HL-60/S4 treated with phorbol 12-myristate 13-acetate at 8.2 ng/mL for 4 days and 3 days (cell line): Measurements from ENCODE around the gene TST.

ENCODE experiments used
- in situ Hi-C: fragments of 300-500 bp; cut with MboI; formaldehyde crosslinking; loops from 2 replicates; pipeline ENCODE4 v1.15.0; 2022; ENCODE audit warnings: low sequenced_read_pairs

The TST gene

DNA sequence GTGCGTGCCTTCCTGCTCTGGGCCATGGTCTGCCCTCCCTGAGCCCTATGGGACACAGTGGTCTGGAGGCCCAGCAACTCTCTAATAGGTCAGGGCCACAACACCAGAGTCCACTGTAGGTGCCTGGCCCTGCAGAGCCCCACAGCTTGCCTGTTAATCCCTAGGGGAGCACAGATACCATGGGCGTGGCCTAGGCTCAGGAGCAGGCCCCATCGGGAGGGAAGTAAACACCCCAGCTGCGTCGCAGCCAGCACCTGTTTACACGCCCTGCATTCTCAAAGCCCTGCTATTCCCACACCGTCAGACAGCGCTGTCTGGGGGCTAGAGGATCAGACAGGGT, 34.8 kb upstream of the TST start:
- in situ Hi-C loops = no loop called here

DNA sequence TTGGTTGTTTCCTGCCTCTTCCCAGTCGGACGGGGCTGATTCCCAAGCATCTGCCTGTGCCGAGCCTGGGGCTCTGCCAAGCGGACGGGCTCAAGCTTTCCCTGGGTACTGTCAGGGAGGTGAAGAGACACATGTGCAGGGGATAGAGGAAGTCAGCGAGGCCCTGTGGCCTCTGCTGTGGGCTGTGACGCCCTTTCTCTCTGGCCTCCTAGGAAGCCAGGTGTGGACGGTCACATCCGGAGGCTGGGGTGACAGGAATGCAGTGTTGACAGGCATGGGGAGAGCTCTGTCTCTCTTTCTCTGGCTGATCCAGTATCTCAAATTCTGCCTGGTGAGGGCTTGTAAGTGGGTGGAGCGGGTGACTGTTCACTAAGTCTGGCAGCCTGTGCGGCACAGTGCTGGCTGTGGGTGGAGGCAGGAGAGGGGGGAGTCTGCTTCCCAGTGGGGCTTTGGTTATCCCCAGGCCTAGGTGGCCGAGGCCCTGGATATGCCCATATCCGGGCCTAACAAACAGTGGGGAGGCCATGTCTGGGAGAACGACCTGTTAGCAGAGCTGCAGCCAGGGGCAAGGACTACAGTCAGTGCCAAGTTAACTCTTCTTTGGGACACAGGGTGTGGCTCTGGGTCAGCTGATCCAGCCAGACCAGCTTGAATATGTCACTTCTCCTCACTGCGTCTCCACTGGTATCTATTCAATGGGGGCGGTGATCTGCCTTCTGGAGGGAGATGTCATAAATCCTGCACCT, 34.2 kb upstream of the TST start:
- in situ Hi-C loops = no loop called here

DNA sequence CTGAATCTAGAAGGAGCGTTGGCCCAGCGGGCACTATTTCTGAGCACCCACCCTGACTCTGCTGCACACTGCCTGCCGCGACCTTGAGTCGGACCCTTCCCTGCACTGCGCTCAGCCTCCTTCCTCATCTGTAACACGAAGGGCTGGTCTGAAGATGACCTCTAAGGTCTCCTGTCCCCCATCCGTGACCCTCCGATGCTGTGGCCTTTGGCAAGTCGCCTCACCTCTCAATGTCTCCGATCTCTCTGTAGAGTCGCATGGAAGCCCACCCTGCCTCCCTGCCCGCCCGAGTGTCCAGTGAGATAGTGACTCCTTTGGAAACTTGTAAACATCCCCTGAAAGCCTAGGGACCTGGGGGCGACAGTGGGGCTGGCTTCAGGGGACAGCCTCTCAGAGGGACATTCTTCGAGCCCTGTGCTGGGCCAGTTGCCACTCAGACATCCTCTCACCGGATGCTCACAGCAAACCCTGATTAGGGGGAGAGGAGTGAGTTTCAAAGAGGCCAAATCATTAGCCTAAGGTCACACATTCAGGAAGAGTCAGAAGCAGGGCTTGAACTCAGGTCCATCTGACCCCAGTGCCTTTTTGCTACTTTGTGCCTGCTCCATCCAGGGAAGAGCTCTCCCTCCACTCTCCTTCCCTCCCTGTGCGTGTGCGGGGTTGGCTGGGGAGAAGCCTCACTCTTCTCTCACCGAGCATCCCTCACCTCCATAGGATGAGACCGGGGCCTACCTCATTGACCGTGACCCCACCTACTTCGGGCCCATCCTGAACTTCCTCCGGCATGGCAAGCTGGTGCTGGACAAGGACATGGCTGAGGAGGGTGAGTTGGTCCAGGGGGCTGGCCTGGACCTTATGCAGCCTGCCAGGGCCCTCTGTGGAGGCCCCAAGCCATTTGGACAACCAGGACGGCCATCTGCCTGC, 33.4 kb upstream of the TST start:
- in situ Hi-C loops = no loop called here

DNA sequence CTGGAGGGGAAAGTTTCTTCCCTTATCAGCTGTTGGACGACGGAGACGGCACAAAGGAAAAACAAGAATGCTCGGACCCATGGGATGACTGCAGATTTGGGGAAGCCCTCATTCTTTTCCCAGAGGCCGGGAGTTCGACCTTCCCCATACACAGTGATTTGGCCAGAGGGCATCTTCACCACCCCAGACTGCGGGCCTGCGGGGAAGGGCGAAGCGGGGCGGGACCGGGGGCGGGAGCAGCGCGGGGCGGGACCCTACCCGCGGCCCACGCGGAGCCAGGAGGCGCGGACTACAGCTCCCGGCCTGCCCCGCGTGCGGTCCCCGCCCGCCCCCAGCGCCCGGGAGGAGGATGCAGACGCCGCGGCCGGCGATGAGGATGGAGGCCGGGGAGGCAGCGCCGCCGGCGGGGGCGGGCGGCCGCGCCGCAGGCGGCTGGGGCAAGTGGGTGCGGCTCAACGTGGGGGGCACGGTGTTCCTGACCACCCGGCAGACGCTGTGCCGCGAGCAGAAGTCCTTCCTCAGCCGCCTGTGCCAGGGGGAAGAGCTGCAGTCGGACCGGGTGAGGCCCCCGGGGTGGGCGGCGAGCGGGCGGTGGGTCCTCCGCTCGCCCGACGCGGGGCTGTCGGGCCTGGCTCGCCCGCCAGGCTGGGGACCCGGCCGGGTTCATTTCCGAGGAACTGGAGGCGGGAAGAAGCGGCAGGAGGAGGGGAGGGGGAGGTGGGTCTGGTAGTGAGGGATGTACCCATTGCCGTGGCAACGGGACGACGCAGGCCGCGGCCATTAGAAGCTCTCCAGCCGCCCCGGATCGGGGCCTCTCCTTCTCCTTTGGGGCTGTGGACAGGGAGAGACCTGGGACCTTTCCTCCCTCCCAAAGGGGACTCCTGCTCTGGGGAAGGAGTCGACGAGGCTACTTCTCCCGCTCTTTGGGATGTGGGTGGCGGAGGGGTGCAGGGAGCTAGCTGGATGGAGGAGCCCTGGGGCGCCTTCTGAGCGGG, 32.4 kb upstream of the TST start, which contains the start of gene KCTD17:
Gene KCTD17, plus strand, starts transcription at position 352 of the 995 bp plus-strand sequence. Its CDS starts 19 bp downstream, at position 371.
- in situ Hi-C loops = no loop called here

DNA sequence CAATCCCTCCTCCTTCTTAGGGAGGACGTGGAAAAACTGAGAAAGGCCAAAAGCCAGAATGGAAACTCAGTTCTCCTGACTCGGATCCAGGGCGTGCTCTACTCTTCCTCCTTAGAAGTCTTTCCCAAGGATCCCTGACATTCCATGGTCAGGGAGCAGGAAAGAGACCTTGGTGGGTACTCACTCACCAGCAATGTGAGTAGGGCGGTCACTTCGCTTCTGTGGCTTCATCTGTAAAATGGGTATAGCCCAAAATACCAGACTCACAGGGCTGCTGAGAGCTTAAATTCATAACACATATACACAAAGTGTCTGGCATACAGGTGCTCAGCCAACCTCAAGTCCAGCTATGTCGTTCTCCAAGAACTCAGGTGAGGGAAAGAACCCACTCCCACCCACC, 31.7 kb upstream of the TST start:
- in situ Hi-C loops = no loop called here

DNA sequence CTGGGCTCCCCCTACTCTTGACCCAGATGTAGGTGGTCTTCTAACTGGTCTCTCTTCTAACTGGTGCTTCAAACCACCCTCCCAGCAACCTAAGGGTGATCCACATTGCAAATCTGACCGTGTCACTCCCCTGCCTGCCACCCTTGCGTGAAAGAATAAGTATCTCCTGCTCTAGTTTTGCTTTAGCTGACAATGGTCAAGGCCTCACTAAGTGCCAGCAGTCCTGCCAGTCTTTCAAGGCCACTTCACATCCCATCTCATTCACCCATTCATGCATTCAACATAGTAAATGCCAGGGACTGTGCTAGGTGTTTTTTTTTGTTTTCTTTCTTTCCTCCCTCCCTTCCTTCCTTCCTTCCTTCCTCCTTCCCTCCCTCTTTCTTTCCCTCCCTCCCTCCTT, 30.0 kb upstream of the TST start:
- in situ Hi-C loops = no loop called here

DNA sequence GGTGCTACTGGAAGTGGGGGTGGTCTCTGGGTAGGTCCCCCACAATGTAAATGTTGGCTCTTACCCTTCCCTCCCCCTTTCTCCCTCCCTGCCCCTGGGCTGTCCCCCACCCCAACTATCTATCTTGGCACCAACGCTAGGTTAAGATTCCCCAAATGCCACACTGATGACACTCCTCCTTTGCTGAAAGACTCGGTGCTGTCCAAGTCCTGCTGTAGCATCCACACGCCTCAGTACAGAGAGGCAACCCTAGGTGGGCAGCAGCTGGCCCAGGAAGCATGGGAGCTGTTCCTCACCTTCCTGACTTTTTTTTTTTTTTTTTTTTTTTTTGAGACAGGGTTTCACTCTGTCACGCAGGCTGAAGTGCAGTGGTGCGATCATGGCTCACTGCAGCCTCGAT, 28.9 kb upstream of the TST start:
- in situ Hi-C loops = no loop called here

DNA sequence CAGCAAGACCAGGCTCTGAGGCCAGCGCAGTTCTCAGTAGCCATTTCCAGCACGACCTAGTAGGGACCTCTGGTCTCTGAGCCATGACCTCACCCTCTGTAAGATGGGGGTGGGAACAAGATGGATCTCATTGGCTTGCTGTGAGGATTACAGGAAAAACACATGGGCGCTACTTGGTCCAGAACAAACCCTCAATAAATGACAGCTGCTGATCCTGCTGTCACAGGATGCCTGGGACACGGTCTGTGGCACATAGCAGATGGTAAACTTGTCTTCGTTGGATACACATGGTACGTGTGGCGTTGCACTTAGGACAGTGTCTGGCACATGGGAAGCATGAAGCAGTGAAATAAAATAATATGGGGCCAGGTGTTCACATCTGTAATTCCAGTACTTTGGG, 27.8 kb upstream of the TST start:
- in situ Hi-C loops = no loop called here

DNA sequence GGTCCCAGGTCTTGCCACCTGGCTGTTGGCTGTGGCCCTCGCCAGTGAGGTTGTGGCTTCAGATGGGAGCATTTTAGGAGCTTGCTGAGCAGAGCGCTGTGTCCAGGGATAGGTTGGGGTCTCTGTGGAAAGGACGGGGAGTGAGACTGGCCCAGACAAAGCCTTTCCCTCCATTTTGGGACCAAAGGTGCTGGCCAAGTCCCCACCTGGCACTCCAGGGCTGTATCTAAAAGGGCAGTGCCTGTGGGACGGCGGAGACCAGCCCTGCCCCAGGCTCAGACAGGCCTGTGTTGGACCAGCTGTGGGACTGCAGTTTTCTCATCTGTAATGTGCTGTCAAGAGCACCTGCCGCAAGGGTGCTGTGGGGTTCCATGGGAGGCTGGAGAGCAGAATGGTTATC, 27.3 kb upstream of the TST start:
- in situ Hi-C loops = no loop called here

DNA sequence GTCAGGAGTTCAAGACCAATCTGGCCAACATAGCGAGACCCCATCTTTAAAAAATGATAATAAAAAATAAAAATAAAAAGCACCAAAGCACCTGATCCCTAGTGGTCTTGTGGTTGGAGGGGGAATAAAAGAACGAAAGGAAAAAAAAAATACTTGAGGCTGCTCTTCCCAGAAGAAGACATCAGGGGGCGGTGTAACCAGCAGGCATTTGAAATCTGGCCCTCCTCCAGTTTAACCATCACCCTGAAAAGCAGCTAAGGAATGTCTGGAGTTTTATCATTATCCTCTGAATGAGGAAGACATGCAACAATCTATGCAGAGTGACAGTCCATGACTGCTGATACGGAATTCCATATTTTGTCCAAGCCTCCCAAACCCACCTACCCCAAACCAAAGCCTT, 26.7 kb upstream of the TST start:
- in situ Hi-C loops = no loop called here

DNA sequence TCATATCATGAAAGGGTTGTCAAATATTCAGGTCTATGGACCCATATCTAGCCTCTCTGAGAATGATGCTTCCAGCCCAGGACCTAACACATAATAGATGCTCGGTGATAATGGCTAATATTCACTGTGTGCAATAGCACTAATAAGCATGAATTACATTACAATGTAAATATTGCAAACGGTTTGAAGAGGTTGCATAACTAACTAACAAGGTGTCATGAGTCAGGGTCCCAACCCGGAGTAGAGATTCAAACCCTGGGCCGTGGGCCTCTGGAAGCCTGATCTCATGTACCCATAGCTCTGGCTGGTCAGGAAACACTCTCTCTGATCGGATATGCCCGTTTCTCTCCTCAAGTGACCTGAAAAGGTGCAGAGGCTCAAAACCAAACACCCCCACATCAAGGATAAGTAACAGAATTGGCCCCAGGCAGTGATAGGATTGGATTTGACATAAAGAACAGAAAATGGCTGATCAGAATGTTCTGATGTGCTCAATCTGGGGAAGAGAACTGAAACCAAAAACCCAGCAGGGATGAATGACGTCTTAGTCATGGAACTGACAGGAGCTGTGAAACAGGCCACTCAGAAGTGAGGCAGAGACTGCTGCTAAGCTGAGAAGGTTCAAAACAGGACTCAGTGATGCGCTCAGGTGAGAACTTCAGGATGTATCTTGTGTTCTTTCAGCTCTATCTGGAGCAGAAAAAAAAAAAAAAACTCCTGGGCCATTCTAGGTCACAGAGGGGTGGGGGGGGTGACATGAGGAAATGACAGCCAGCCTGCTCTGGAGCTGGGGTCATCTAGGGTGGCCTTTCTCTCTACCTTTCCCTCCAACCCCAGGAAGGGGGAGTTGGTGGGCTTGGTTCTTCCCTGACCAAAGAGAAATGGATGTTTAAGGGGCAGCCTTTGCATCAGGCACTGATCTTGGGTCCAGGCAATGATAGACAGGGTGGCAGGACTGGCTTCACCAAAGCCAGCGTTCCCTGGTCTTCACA, 25.7 kb upstream of the TST start:
- in situ Hi-C loops = no loop called here

DNA sequence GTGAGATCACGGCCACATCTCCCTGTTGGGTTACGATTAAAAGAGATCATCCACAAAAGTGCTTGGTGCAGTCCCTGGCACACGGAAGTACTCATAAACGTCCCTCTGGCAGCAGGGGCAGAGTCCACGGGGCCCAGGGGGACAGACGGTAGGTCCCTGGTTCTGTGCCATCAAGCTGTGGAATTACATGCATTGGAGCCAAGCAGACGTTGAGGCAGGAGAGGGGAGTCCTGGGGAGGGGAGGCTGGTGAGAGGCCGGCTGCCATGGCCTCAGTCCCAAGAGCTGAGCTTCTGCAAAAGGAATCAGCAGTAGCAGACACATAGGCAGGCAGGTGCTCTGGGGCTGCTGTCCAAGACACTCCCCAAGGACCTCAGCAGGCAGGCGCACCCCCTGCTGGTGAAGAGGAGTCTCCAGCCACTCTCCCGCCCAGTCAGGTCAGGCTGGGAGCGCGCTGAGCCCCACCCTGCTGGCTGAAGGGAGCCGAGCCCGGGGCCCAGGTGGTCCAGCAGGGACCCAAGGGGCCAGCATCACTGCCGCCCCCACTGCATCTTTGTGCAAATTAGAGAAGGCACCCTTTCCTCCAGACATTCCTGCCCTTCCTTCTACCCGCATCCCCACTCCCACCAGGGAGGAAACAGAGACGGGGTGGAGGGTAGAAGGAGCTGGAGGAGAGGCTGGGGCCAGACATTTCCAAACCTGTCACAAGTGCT, 24.7 kb upstream of the TST start:
- in situ Hi-C loops = no loop called here

DNA sequence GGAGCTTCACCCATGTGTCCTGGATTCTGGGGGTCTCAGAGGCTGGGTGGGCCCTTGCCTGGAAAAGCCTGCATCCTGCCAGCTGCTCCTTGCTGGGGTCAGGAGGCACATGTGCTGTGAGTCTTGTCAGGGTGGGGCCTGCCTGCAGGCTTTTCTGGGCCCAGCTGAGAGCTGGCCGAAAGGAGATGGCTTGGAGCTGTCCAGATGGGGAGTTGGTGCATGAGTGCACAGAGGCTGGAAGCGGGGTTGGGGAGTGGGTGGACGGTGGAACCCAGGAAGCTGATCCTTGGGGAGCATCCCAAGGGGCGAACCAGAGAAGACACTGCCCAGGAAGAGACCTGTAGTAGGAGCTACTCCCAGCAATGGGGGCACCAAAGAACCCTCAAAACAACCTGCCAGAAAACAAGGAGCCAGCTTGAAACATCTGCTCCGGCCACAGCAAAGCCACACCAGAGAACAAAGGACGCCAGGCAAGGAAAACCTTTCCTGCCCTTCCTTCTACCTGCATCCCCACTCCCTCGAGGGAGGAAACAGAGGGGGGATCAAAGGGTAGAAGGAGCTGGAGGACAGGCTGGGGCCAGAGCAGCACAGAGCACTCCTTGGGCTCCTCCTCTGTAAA, 24.1 kb upstream of the TST start:
- in situ Hi-C loops = no loop called here

DNA sequence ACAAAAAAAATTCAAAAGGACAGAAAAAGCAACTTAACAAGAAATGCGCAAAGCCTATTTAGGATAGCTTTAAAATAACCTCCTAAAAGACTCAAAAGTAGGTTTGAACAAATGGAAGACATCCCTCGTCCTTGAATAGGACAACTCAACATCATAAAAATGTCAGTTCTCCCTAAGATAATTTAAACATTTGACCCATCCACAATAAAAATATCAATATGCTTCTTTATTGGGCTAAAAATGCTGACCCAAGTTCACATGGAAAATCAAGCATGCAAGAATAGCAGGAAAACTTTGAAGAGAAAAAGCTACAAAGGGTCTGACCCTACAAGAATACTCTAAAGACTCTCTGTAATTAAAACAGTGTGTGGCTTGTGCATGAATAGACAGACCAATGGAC, 20.2 kb upstream of the TST start:
- in situ Hi-C loops = no loop called here

DNA sequence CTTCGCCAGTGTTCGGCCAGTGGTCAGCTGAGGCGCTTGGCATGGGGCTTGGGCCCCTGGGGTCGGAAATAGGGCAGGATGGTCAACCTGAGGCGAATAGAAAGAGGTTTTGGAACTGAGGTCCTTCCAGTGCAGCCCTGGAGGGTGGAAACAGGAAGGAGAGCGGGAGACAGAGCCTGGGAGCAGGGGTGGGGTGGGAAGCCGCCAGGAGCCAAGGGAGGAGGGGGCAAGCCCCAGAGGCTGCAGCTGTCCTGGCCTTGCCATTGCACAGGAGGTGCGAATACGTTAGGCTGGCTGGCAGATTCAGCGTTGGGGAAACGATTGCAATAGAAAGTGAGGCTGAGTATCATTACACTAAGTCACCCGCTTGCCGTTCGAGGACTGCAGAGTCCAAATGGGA, 18.4 kb upstream of the TST start:
- in situ Hi-C loops = no loop called here

DNA sequence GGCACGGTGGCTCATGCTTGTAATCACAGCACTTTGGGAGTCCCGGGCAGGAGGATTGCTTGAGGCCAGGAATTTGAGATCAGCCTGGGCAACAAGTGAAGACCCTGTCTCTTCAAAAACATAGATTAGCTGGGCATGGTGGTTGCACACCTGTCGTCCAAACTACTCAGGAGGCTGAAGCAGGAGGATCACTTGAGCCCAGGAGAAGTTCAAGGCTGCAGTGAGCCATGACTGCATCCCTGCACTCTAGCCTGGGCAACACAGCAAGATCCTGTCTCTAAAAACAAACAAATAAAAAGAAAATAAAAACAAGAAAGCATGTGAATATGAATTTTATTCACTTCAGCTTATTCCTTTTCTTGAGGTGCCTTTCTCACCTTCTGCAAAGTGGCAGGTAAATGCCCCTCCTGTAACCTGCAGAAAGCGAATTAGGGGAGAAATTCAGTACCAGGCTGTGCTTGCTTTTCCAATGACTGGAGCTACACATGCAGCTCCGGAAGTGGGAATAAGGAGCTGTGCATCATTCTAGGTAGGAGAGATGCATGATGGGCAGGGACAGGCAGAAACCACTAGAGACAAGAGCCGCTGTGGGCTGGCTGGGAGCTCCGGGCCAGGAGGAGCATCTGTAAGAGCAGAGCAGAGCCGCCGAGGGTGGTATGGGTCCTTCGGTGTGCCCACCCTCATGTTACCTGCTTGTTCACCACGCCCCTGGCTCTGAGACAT, 17.6 kb upstream of the TST start:
- in situ Hi-C loops = no loop called here

DNA sequence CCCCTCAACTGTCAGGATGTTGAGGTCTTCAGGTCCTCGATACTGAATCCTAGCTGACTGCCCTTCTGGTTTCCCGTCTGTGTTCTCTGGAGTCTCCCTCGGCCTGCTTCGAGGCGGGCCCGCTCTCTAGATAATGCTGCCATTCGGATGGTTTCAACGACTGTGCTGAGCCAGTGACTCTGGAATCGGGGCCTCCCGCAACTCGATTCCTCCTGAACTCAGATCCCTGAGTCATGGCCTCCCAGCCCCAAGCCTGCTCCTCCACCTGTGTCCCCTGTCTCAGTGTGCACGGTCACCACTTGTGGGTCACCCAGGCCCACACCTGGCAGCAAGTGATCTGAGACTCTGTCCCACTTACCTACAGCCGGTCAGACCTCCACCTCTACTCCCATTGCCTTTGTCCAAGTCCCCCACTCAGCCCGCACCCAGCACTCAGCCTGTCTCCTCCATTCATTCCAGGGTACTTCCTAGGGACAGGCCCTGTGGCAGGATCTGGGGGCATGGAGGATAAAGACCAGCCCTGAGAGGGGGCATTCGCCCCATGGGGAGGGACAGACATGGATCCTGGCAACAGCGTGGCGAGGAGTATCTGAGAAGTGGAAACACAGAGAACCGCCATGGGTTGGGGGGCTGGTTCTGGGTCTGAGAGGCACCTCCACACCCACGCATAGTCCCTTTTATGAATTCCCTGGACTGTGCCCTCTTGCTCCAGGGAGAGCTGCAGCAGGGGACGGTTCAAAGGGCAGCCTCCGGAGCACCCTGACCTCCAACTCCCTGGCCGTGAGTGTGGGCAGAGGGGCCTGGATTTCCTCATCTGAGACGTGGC, 14.6 kb upstream of the TST start:
- in situ Hi-C loops = no loop called here
